Thyroid gland (tissue), 4 donors: ENCODE data around the gene CYP24A1.

Experiments
- CTCF ChIP-seq, 6 experiments: fragments of 200-600 bp in 3 of 6; fragments of 450-650 bp in 3 of 6; sonication (generic) in 3 of 6; IDR thresholded peaks; one replicate each; pipeline ENCODE4 v1.5.1; 2016 to 2019; ENCODE audit warnings: antibody characterized with exemption in 6 of 6, mild to moderate bottlenecking in 2 of 6, inconsistent platforms in 1 of 6, moderate library complexity in 1 of 6
- POLR2A ChIP-seq, 2 donors: fragments of 450-650 bp; IDR thresholded peaks; one replicate each; pipeline ENCODE4 v1.6.1; 2017; ENCODE audit warnings: antibody characterized with exemption in 2 of 2, mild to moderate bottlenecking in 2 of 2, moderate library complexity in 1 of 2

DNA sequence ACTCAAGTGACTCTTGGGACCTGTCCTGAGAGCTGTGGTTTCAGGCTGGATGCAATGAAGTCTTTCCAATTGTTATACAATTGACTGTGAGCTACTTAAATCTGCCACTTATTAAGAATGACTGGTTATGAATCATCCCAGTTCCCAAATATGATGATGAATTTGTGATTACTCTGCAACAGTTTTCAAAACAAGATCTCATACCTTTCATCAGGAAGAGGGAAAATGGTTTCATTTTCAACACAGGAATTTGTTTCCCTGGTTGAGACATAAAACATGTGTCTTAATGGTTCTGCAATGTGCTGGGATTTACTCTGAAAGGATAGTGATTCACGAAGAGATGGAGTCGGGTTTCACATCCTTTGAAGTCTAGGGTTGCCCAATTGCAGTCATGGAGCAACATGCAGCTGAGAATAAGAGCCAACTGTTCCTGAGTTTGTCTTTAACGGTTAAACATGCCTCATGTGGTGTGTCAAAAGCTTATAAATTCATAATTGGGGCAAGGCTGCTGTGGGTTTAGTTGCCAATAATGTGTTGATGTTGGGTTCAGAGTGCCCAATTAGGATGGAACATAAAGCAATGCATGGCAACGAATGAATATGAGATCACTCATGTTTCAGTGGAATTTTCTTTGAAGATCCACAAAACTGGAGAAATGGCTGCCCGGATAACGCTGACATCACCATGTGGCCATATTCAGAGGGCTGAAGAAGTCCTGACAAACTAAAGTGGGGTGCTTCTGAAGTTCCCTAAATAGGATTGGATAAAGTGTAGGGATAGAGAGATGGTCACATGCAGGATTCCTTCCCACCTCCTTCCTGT is 41.0 kb downstream of the CYP24A1 start:
- no peak for TF ChIP-seq CTCF (IDR thresholded peaks at IDR 0.05)
- TF ChIP-seq POLR2A (IDR thresholded peaks at IDR 0.05): no peak
